Iris pigment epithelial cell (primary cell): ENCODE measurements around the gene AMZ1.

Experiments
- DNase-seq: peaks from one replicate; pipeline ENCODE4 v3.0.0-alpha.2; 2011; ENCODE audit warnings: low read depth

AMZ1 gene

GRCh38 chr7:2687881-2688318, at the start of gene AMZ1:
Gene AMZ1 (plus strand): TSS chr7:2688202. CDS start chr7:2700452, 12,250 bp downstream.
- DNase-seq, result no peak

GRCh38 chr7:2638224-2638991, 49.6 kb upstream of the AMZ1 start:
- DNase-seq, result peak; percentile 58

- no peak for DNase-seq
Measured at GRCh38 chr7:2639181-2639681, 48.8 kb upstream of the AMZ1 start.

GRCh38 chr7:2639695-2640481, 48.1 kb upstream of the AMZ1 start:
- no peak for DNase-seq

- DNase-seq, result no peak
Measured at GRCh38 chr7:2640482-2640830, 47.5 kb upstream of the AMZ1 start.

GRCh38 chr7:2640846-2641316, 47.1 kb upstream of the AMZ1 start:
- no peak for DNase-seq

- peak; percentile 94 for DNase-seq
Measured at GRCh38 chr7:2641406-2642393, 46.3 kb upstream of the AMZ1 start.

GRCh38 chr7:2643386-2644219, 44.4 kb upstream of the AMZ1 start:
- DNase-seq, result no peak

- no peak for DNase-seq
Measured at GRCh38 chr7:2644220-2644561, 43.8 kb upstream of the AMZ1 start.

- DNase-seq, result no peak
Measured at GRCh38 chr7:2644562-2645273, 43.3 kb upstream of the AMZ1 start.

- DNase-seq, result no peak
Measured at GRCh38 chr7:2645274-2645868, 42.6 kb upstream of the AMZ1 start.

GRCh38 chr7:2646336-2646679, 41.7 kb upstream of the AMZ1 start:
- no peak for DNase-seq

GRCh38 chr7:2646680-2647571, 41.1 kb upstream of the AMZ1 start:
- no peak for DNase-seq

GRCh38 chr7:2647594-2648172, 40.3 kb upstream of the AMZ1 start:
- DNase-seq, result no peak

- DNase-seq, result no peak
Measured at GRCh38 chr7:2649139-2649838, 38.7 kb upstream of the AMZ1 start.

GRCh38 chr7:2649991-2650390, 38.0 kb upstream of the AMZ1 start:
- no peak for DNase-seq

GRCh38 chr7:2650451-2650850, 37.6 kb upstream of the AMZ1 start:
- DNase-seq, result no peak

GRCh38 chr7:2651336-2651735, 36.7 kb upstream of the AMZ1 start:
- DNase-seq, result no peak
